ENCODE data around the gene KITLG. TPM values are rescaled to one million over a fixed set of nuclear protein-coding genes. Genes with fewer than 3 reads are reported as not detected.

KITLG gene
- total RNA-seq, 1 experiment from 2014 or later: 570 TPM

DNA sequence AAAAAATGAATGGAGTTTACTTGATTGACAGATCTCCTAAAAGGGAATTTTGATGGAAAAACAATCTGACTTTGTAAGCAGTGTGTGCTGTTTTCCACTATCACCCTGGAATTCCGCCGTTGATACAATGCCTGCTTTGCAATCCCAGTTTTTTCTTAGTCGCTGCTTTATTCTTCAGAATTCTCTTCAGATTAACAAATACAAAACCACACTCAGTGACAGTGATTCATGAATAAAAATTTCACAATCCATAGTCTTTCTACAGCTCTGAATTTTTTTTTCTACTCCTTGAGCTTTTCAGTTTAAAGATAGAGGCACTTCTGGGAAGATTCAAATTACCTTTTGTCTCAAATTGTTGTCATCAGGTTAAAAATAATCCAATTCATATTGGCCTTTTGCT is 44.6 kb upstream of the KITLG start (continued):
- TF ChIP-seq TCF7L2 (IDR thresholded peaks at IDR 0.05; ENCODE audit: borderline replicate concordance, extremely low read depth, insufficient read depth, insufficient read length) (no peak), EZH2 (IDR thresholded peaks at IDR 0.05) (no peak), EGR1 (IDR thresholded peaks at IDR 0.05; ENCODE audit: low read depth) (no peak), SIN3A (IDR thresholded peaks at IDR 0.05; ENCODE audit: low read depth) (no peak), POLR2A (IDR thresholded peaks at IDR 0.05; ENCODE audit: borderline replicate concordance, extremely low read depth, insufficient read depth, insufficient read length) (no peak)
- TF ChIP-seq, protein P1, sequence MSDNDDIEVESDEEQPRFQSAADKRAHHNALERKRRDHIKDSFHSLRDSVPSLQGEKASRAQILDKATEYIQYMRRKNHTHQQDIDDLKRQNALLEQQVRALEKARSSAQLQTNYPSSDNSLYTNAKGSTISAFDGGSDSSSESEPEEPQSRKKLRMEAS (IDR thresholded peaks at IDR 0.05): no peak

DNA sequence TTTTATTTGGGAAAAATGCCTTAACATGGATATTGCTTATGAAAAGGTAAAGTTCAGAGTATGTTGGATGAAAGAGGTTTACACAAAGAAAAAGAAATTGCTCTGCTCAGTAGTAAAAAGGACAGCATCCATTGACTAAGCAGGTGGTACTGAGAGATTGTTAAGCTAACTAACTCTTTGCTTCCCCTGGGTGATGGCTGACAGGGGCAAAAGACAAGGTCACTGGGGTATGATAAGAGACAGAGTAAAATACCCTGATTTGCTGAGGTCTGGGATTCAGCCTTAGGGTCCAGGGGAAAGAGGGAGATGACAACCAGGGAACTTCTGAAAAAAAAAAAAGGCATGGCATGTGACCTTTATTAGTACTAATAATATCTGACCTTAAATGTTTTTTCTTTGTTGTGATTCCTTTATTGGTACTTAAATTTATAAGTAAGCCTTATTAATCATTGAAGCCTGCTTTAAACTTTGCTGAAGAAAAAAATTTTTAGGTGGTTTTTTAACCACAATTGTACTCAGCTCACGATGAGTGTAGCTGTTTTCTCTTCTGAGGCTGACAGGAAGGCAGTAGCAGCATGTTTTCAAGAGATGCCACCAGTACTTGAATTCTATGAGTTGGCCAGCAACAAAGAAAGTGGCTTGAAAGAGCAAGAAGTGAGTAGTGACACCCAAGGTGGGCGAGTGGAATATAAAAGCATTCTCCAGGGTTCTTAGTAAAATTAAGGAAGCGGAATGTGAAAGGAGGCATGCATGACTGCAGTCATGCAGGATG is 43.7 kb upstream of the KITLG start:
- no peaks in the 10 kb centered on the region for H3K27me3 ChIP-seq (ENCODE audit: insufficient read depth, low read length)
- intact Hi-C loops (cut with micrococcal nuclease): no loop called here
- ChIA-PET CTCF (no interaction called here), POLR2A (no interaction called here), RAD21 (ENCODE audit: low non-redundant PET in 1 of 2, low total read pairs in 2 of 2, uncharacterized antibody in 2 of 2, unreplicated experiment in 2 of 2) (no interaction called here)
- no peaks in the 10 kb centered on the region for H3K9me3 ChIP-seq (ENCODE audit: control insufficient read depth in 1 of 2, insufficient read depth in 1 of 2, low read depth in 1 of 2, low read length in 2 of 2)
- no peak overlapping the region for H3K27ac ChIP-seq (ENCODE audit: low read depth, low read length)
- no peaks in the 10 kb centered on the region for H3K9me2 ChIP-seq (ENCODE audit: insufficient read depth)
- no peaks in the 10 kb centered on the region for H3K79me2 ChIP-seq (ENCODE audit: insufficient read depth, low read length)
- H3K4me3 ChIP-seq (replicated peaks in 1 of 2; ENCODE audit: low read depth in 1 of 2, low read length in 2 of 2): no peak overlapping the region
- no TSS peak for BruUV-seq (replicated peaks)
- H2AFZ ChIP-seq (ENCODE audit: low read depth, low read length, poor library complexity, severe bottlenecking): no peak overlapping the region
- no peak for TF ChIP-seq JUND (IDR thresholded peaks at IDR 0.05)
- H4K20me1 ChIP-seq (ENCODE audit: insufficient read depth): no peaks in the 10 kb centered on the region
- no peaks in the 10 kb centered on the region for H3K4me1 ChIP-seq (ENCODE audit: control insufficient read depth in 1 of 2, insufficient read depth in 2 of 2, low read length in 2 of 2)
- no peak overlapping the region for H3K9ac ChIP-seq (ENCODE audit: low read length)
- H3K4me2 ChIP-seq (ENCODE audit: low read length): no peak overlapping the region
- H3K36me3 ChIP-seq (ENCODE audit: control insufficient read depth in 1 of 2, insufficient read depth in 2 of 2, low read length in 2 of 2): no peaks in the 10 kb centered on the region
- no peak for DNase-seq (ENCODE audit: low read depth, low spot score)
- no peak for ATAC-seq

DNA sequence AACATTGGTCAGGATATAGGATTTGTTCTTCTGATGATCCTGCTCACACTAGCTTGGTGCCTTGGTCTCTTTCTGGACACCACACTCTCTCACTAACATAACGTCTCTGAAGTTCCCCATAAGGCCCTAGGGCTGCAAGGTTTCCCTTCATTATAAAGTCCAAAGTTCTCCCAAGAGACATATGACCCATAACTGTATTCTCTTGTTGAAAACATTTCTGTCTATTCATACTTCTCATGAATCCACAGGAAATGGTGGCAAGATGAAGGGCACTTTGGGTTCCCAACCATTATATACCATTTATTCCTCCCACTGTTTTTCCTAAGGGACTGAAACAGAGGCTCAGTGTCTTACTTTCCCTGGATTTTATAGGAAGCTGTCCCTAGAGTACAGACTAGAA is 37.1 kb upstream of the KITLG start:
- no peak for ATAC-seq
- no peak for TF ChIP-seq SRF (IDR thresholded peaks at IDR 0.05; ENCODE audit: low read depth)
- TF ChIP-seq, protein P2, sequence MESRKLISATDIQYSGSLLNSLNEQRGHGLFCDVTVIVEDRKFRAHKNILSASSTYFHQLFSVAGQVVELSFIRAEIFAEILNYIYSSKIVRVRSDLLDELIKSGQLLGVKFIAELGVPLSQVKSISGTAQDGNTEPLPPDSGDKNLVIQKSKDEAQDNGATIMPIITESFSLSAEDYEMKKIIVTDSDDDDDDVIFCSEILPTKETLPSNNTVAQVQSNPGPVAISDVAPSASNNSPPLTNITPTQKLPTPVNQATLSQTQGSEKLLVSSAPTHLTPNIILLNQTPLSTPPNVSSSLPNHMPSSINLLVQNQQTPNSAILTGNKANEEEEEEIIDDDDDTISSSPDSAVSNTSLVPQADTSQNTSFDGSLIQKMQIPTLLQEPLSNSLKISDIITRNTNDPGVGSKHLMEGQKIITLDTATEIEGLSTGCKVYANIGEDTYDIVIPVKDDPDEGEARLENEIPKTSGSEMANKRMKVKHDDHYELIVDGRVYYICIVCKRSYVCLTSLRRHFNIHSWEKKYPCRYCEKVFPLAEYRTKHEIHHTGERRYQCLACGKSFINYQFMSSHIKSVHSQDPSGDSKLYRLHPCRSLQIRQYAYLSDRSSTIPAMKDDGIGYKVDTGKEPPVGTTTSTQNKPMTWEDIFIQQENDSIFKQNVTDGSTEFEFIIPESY (IDR thresholded peaks at IDR 0.05; ENCODE audit: extremely low read depth, insufficient replicate concordance, low read length): no peak
- TF ChIP-seq TCF7L2 (IDR thresholded peaks at IDR 0.05; ENCODE audit: borderline replicate concordance, extremely low read depth, insufficient read depth, insufficient read length): no peak
- TF ChIP-seq CEBPB (IDR thresholded peaks at IDR 0.05; ENCODE audit: low read depth): no peak
- no peak for TF ChIP-seq ZNF274 (IDR thresholded peaks at IDR 0.05; ENCODE audit: low read depth, low read length)
- TF ChIP-seq, protein P3, sequence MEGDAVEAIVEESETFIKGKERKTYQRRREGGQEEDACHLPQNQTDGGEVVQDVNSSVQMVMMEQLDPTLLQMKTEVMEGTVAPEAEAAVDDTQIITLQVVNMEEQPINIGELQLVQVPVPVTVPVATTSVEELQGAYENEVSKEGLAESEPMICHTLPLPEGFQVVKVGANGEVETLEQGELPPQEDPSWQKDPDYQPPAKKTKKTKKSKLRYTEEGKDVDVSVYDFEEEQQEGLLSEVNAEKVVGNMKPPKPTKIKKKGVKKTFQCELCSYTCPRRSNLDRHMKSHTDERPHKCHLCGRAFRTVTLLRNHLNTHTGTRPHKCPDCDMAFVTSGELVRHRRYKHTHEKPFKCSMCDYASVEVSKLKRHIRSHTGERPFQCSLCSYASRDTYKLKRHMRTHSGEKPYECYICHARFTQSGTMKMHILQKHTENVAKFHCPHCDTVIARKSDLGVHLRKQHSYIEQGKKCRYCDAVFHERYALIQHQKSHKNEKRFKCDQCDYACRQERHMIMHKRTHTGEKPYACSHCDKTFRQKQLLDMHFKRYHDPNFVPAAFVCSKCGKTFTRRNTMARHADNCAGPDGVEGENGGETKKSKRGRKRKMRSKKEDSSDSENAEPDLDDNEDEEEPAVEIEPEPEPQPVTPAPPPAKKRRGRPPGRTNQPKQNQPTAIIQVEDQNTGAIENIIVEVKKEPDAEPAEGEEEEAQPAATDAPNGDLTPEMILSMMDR (IDR thresholded peaks at IDR 0.05 in 2 of 3, conservative IDR thresholded peaks at IDR 0.05 in 1 of 3; ENCODE audit: borderline replicate concordance in 1 of 3, insufficient read depth in 1 of 3, low read depth in 2 of 3, low read length in 2 of 3): no peak
- no peak for TF ChIP-seq POLR2AphosphoS5 (IDR thresholded peaks at IDR 0.05; ENCODE audit: low read depth, low read length)
- no peak for TF ChIP-seq POLR2A (IDR thresholded peaks at IDR 0.05; ENCODE audit: borderline replicate concordance, extremely low read depth, insufficient read depth, insufficient read length)
- TF ChIP-seq SIN3A (IDR thresholded peaks at IDR 0.05; ENCODE audit: low read depth): no peak

More for the DNA sequence above, 37.1 kb upstream of the KITLG start:
- H3K4me2 ChIP-seq (ENCODE audit: low read length): no peak overlapping the region
- H3K79me2 ChIP-seq (ENCODE audit: insufficient read depth, low read length): no peaks in the 10 kb centered on the region
- H3K36me3 ChIP-seq (ENCODE audit: control insufficient read depth in 1 of 2, insufficient read depth in 2 of 2, low read length in 2 of 2): no peaks in the 10 kb centered on the region
- no peaks in the 10 kb centered on the region; a peak in 1 of 4 replicates for H3K4me1 ChIP-seq (ENCODE audit: control insufficient read depth in 1 of 2, insufficient read depth in 2 of 2, low read length in 2 of 2)
- no peaks in the 10 kb centered on the region for H3K9me2 ChIP-seq (ENCODE audit: insufficient read depth)
- H3K9me3 ChIP-seq (ENCODE audit: control insufficient read depth in 1 of 2, insufficient read depth in 1 of 2, low read depth in 1 of 2, low read length in 2 of 2): no peaks in the 10 kb centered on the region
- no peak overlapping the region for H2AFZ ChIP-seq (ENCODE audit: low read depth, low read length, poor library complexity, severe bottlenecking)
- no peak for DNase-seq (ENCODE audit: low read depth, low spot score)
- no peak overlapping the region for H3K27ac ChIP-seq (ENCODE audit: low read depth, low read length)
- ChIA-PET POLR2A (no interaction called here), CTCF (no interaction called here), RAD21 (ENCODE audit: low non-redundant PET in 1 of 2, low total read pairs in 2 of 2, uncharacterized antibody in 2 of 2, unreplicated experiment in 2 of 2) (no interaction called here)
- intact Hi-C loops (cut with micrococcal nuclease): no loop called here
- no peaks in the 10 kb centered on the region for H3K27me3 ChIP-seq (ENCODE audit: insufficient read depth, low read length)
- no peak overlapping the region for H3K4me3 ChIP-seq (replicated peaks in 1 of 2; ENCODE audit: low read depth in 1 of 2, low read length in 2 of 2)
- no peaks in the 10 kb centered on the region for H4K20me1 ChIP-seq (ENCODE audit: insufficient read depth)
- no peak overlapping the region for H3K9ac ChIP-seq (ENCODE audit: low read length)
- BruUV-seq (replicated peaks): no TSS peak

Measured in HCT116 (cell line).